Adrenal gland (tissue), 5 donors: ENCODE measurements around the gene AMFR.

Experiments used
- CTCF ChIP-seq, 6 experiments: fragments of 450-650 bp in 4 of 6; fragments of 200-600 bp in 2 of 6; sonication (generic) in 1 of 6; IDR thresholded peaks; 1 replicate in 5 of 6; 2 replicates in 1 of 6; pipeline versions ENCODE4 v1.5.1 to v1.8.0; 2016 to 2021; ENCODE audit warnings: antibody characterized with exemption in 6 of 6, mild to moderate bottlenecking in 2 of 6, moderate library complexity in 1 of 6
- POLR2A ChIP-seq, 2 donors: fragments of 450-650 bp; IDR thresholded peaks; one replicate each; pipeline ENCODE4 v1.6.1; 2017; ENCODE audit warnings: antibody characterized with exemption in 2 of 2, mild to moderate bottlenecking in 2 of 2, moderate library complexity in 1 of 2
- donor health status: DM: no; HTN: no; CAD: no.

GRCh38 chr16:56327071-56327928, 98.0 kb downstream of the AMFR start:
- TF ChIP-seq CTCF (IDR thresholded peaks at IDR 0.05) (no peak), POLR2A (IDR thresholded peaks at IDR 0.05) (no peak)
